Keratinocyte (primary cell): ENCODE results near the gene B3GNT2. TPM values are rescaled to one million over a fixed set of nuclear protein-coding genes. Genes with fewer than 3 reads are reported as not detected.

ENCODE experiments used
- polyA plus RNA-seq, 5 experiments: library from polyadenylated mRNA; depleted of rRNA in 3 of 5; stranded (reverse) in 3 of 5; stranded (forward) in 1 of 5; unstranded in 1 of 5; fragments of >200 nt; gene quantifications; 1 replicate in 1 of 5; 2 replicates in 3 of 5; 3 replicates in 1 of 5; pipeline versions ENCODE4 v1.2.1 to v1.2.3, GENCODE V29; 2011 to 2012; ENCODE audit warnings: missing spikeins in 2 of 5, low read depth in 1 of 5, low replicate concordance in 1 of 5
- small RNA-seq, 3 experiments: library from RNA; depleted of rRNA; stranded (forward); fragments of <200 nt; gene quantifications; one replicate each; pipeline ENCODE3, GENCODE V24; 2012; ENCODE audit warnings: low read depth in 3 of 3, low replicate concordance in 1 of 3; ENCODE audit not compliant: insufficient read length in 3 of 3

The B3GNT2 gene
- polyA plus RNA-seq, 1 donor (not counting 4 experiments of a cell fraction or from before 2014, with no cell fraction given), result 44.3 TPM

Small RNA genes within 50 kb of the gene (small RNA-seq; reads per million reads assigned to genes)
- gene MIR5192 (0 reads per million in 3 experiments), gene RN7SL51P (0 reads per million in 3 experiments)
